ENCODE results near the gene IGSF6.
"Not testable (repeated sequence)": the region's sequence is repeated elsewhere in the genome, so short reads cannot be mapped to it uniquely, and the experiment has no call there.

IGSF6 gene

GRCh38 chr16:21684199-21684598 lies 31.8 kb upstream of the IGSF6 start:
- Histone ChIP-seq H3K27ac (no peak overlapping the region), H3K36me3 (ENCODE audit: insufficient read depth, low read length) (no peaks in the 10 kb centered on the region), H3K4me3 (no peak overlapping the region), H3K9ac (ENCODE audit: insufficient read length) (no peak overlapping the region), H3K9me3 (ENCODE audit: low read depth, low read length) (no peaks in the 10 kb centered on the region)
- TF ChIP-seq FOXP2 (optimal IDR thresholded peaks at IDR 0.05; ENCODE audit: control extremely low read depth, extremely low read length, insufficient read depth) (no peak), POLR2AphosphoS5 (IDR thresholded peaks at IDR 0.05; ENCODE audit: borderline replicate concordance, low read depth, low read length) (no peak), EZH2 (IDR thresholded peaks at IDR 0.05) (no peak)
- DNase-seq (ENCODE audit: low read depth, low spot score), result no peak

- DNase-seq (ENCODE audit: low read depth, low spot score), result no peak
- no peak for TF ChIP-seq FOXP2 (optimal IDR thresholded peaks at IDR 0.05; ENCODE audit: control extremely low read depth, extremely low read length, insufficient read depth)
- no peak for TF ChIP-seq EZH2 (IDR thresholded peaks at IDR 0.05)
- TF ChIP-seq POLR2AphosphoS5 (IDR thresholded peaks at IDR 0.05; ENCODE audit: borderline replicate concordance, low read depth, low read length), result no peak
These were observed 30.8 kb upstream of the IGSF6 start for GRCh38 chr16:21683184-21683583.

GRCh38 chr16:21680714-21681113 lies 28.3 kb upstream of the IGSF6 start:
- H3K9ac ChIP-seq (ENCODE audit: insufficient read length); DNase-seq (ENCODE audit: low read depth, low spot score); H3K9me3 ChIP-seq (ENCODE audit: low read depth, low read length); H3K36me3 ChIP-seq (ENCODE audit: insufficient read depth, low read length); H3K4me3 ChIP-seq; H3K27ac ChIP-seq: not testable (repeated sequence)

More at GRCh38 chr16:21683184-21683583, 30.8 kb upstream of the IGSF6 start:
- H3K9ac ChIP-seq (ENCODE audit: insufficient read length), result no peak overlapping the region
- H3K27ac ChIP-seq, result no peak overlapping the region
- H3K4me3 ChIP-seq, result no peak overlapping the region
- H3K36me3 ChIP-seq (ENCODE audit: insufficient read depth, low read length), result no peaks in the 10 kb centered on the region
- H3K9me3 ChIP-seq (ENCODE audit: low read depth, low read length), result no peaks in the 10 kb centered on the region

GRCh38 chr16:21674456-21674855 lies 22.0 kb upstream of the IGSF6 start:
- not testable (repeated sequence) for H3K27ac ChIP-seq; H3K9ac ChIP-seq (ENCODE audit: insufficient read length); H3K9me3 ChIP-seq (ENCODE audit: low read depth, low read length); H3K4me3 ChIP-seq; H3K36me3 ChIP-seq (ENCODE audit: insufficient read depth, low read length); DNase-seq (ENCODE audit: low read depth, low spot score)

GRCh38 chr16:21673469-21673868 lies 21.1 kb upstream of the IGSF6 start:
- Histone ChIP-seq H3K9me3 (ENCODE audit: low read depth, low read length) (no peaks in the 10 kb centered on the region), H3K27ac (no peak overlapping the region), H3K9ac (ENCODE audit: insufficient read length) (no peak overlapping the region), H3K36me3 (ENCODE audit: insufficient read depth, low read length) (no peaks in the 10 kb centered on the region), H3K4me3 (no peak overlapping the region)
- no peak for TF ChIP-seq POLR2AphosphoS5 (IDR thresholded peaks at IDR 0.05; ENCODE audit: borderline replicate concordance, low read depth, low read length)
- no peak for TF ChIP-seq FOXP2 (optimal IDR thresholded peaks at IDR 0.05; ENCODE audit: control extremely low read depth, extremely low read length, insufficient read depth)
- no peak for TF ChIP-seq EZH2 (IDR thresholded peaks at IDR 0.05)
- no peak for DNase-seq (ENCODE audit: low read depth, low spot score)

- no peaks in the 10 kb centered on the region for H3K9me3 ChIP-seq (ENCODE audit: low read depth, low read length)
- H3K36me3 ChIP-seq (ENCODE audit: insufficient read depth, low read length), result no peaks in the 10 kb centered on the region
- no peak for DNase-seq (ENCODE audit: low read depth, low spot score)
- no peak overlapping the region for H3K27ac ChIP-seq
- H3K9ac ChIP-seq (ENCODE audit: insufficient read length), result no peak overlapping the region
- no peak overlapping the region for H3K4me3 ChIP-seq
- TF ChIP-seq FOXP2 (optimal IDR thresholded peaks at IDR 0.05; ENCODE audit: control extremely low read depth, extremely low read length, insufficient read depth), result no peak
- no peak for TF ChIP-seq POLR2AphosphoS5 (IDR thresholded peaks at IDR 0.05; ENCODE audit: borderline replicate concordance, low read depth, low read length)
- TF ChIP-seq EZH2 (IDR thresholded peaks at IDR 0.05), result no peak
These were observed 15.2 kb upstream of the IGSF6 start for GRCh38 chr16:21667575-21667974.

GRCh38 chr16:21666772-21667171 lies 14.4 kb upstream of the IGSF6 start:
- DNase-seq (ENCODE audit: low read depth, low spot score), result no peak
- no peaks in the 10 kb centered on the region for H3K36me3 ChIP-seq (ENCODE audit: insufficient read depth, low read length)
- no peak overlapping the region for H3K9ac ChIP-seq (ENCODE audit: insufficient read length)
- no peak for TF ChIP-seq FOXP2 (optimal IDR thresholded peaks at IDR 0.05; ENCODE audit: control extremely low read depth, extremely low read length, insufficient read depth)
- no peak for TF ChIP-seq EZH2 (IDR thresholded peaks at IDR 0.05)
- TF ChIP-seq POLR2AphosphoS5 (IDR thresholded peaks at IDR 0.05; ENCODE audit: borderline replicate concordance, low read depth, low read length), result no peak
- no peak overlapping the region for H3K27ac ChIP-seq
- H3K9me3 ChIP-seq (ENCODE audit: low read depth, low read length), result no peaks in the 10 kb centered on the region
- H3K4me3 ChIP-seq, result no peak overlapping the region

GRCh38 chr16:21664801-21665492 lies 12.5 kb upstream of the IGSF6 start:
- DNase-seq (ENCODE audit: low read depth, low spot score), result no peak
- Histone ChIP-seq H3K36me3 (ENCODE audit: insufficient read depth, low read length) (no peaks in the 10 kb centered on the region), H3K9me3 (ENCODE audit: low read depth, low read length) (no peaks in the 10 kb centered on the region), H3K4me3 (no peak overlapping the region), H3K9ac (ENCODE audit: insufficient read length) (no peak overlapping the region), H3K27ac (no peak overlapping the region)
- TF ChIP-seq FOXP2 (optimal IDR thresholded peaks at IDR 0.05; ENCODE audit: control extremely low read depth, extremely low read length, insufficient read depth) (no peak), POLR2AphosphoS5 (IDR thresholded peaks at IDR 0.05; ENCODE audit: borderline replicate concordance, low read depth, low read length) (no peak), EZH2 (IDR thresholded peaks at IDR 0.05) (no peak)

- Histone ChIP-seq H3K9me3 (ENCODE audit: low read depth, low read length) (no peaks in the 10 kb centered on the region), H3K36me3 (ENCODE audit: insufficient read depth, low read length) (no peaks in the 10 kb centered on the region), H3K4me3 (no peak within 1 kb of the TSS), H3K27ac (no peak within 1 kb of the TSS), H3K9ac (ENCODE audit: insufficient read length) (no peak within 1 kb of the TSS)
- no peak for DNase-seq (ENCODE audit: low read depth, low spot score)
- TF ChIP-seq POLR2AphosphoS5 (IDR thresholded peaks at IDR 0.05; ENCODE audit: borderline replicate concordance, low read depth, low read length), result no peak
- TF ChIP-seq FOXP2 (optimal IDR thresholded peaks at IDR 0.05; ENCODE audit: control extremely low read depth, extremely low read length, insufficient read depth), result no peak
- no peak for TF ChIP-seq EZH2 (IDR thresholded peaks at IDR 0.05)
These were observed 11.7 kb upstream of the IGSF6 start, which contains the start of gene OTOA for GRCh38 chr16:21663889-21664647. TSS of gene OTOA (plus strand) at chr16:21663968. CDS start at chr16:21678515, 14,547 bp downstream.
